Measurements from ENCODE around the gene QPRT. TPM values are rescaled to one million over a fixed set of nuclear protein-coding genes. Genes with fewer than 3 reads are reported as not detected.
"Not testable (repeated sequence)": the region's sequence is repeated elsewhere in the genome, so short reads cannot be mapped to it uniquely, and the experiment has no call there.

Gene QPRT
- total RNA-seq, 4 donors from 2014 or later = 14.3 to 65.8 (median 26.3) TPM

GRCh38 chr16:29684679-29685078 lies 5.7 kb downstream of the QPRT start:
- TF ChIP-seq EP300 (IDR thresholded peaks at IDR 0.05; ENCODE audit: low read depth) (no peak), POLR2A (IDR thresholded peaks at IDR 0.05) (no peak), POLR2AphosphoS5 (IDR thresholded peaks at IDR 0.05) (no peak)
- TF ChIP-seq, protein P1, sequence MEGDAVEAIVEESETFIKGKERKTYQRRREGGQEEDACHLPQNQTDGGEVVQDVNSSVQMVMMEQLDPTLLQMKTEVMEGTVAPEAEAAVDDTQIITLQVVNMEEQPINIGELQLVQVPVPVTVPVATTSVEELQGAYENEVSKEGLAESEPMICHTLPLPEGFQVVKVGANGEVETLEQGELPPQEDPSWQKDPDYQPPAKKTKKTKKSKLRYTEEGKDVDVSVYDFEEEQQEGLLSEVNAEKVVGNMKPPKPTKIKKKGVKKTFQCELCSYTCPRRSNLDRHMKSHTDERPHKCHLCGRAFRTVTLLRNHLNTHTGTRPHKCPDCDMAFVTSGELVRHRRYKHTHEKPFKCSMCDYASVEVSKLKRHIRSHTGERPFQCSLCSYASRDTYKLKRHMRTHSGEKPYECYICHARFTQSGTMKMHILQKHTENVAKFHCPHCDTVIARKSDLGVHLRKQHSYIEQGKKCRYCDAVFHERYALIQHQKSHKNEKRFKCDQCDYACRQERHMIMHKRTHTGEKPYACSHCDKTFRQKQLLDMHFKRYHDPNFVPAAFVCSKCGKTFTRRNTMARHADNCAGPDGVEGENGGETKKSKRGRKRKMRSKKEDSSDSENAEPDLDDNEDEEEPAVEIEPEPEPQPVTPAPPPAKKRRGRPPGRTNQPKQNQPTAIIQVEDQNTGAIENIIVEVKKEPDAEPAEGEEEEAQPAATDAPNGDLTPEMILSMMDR (IDR thresholded peaks at IDR 0.05) = no peak
- H3K27me3 ChIP-seq = no peaks in the 10 kb centered on the region
- no peak overlapping the region for H3K27ac ChIP-seq
- H3K4me3 ChIP-seq = no peak overlapping the region
- no peaks in the 10 kb centered on the region for H3K36me3 ChIP-seq
- in situ Hi-C loops (cut with MboI; ENCODE audit: low pct_ligation_motif_present in 1 of 4, low pct_unique_long_range_greater_than_20kb in 1 of 4, low sequenced_read_pairs in 3 of 4) = loop anchor here in 1 of 4 donors (25.0 kb wide), 1 partner anchor 328 kb away; the partner anchor contains the start of genes C16orf92 and DOC2A
- H3K9me3 ChIP-seq = no peaks in the 10 kb centered on the region
- H3K4me1 ChIP-seq = peaks cover 0 to 12% (median 5%) of the 10 kb centered on the region in 4 donors
- WGBS, 2 donors (ENCODE audit: low coverage in 1 of 2) = 93% methylated on average over 10 of the region's 10 CpGs; no CpG with 5 or more reads in 1 of the 2 donors
- intact Hi-C loops (cut with DNase I; ENCODE audit: low total_unique reads) = no loop called here
- no peak for DNase-seq

DNA sequence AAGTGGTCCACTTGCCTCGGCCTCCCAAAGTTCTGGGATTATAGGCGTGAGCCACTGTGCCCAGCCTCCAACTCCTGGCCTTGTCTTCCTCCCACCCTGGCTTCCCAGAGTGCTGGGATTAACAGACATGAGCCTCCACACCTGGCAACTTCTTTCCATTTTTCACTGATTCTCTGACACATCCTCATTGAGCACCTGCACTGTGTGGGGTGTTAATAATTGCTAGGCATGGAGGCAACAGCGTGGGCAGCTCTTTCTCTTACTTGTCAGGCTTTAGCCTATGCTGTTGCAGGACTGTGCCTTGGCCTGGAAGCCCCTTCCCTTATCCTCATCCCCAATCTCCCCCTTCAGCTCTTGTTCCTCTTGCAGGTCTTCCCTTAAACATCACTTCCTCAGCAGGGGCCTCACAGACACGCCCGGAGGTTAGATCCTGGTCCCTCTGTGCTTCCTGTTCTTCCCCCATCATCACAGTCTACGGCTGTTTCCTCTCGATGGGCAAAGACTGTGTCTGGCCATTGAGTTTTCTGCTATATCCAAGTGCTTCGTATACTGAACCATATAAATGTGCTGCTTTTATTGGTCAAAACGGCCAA lies 7.9 kb downstream of the QPRT start:
- H3K36me3 ChIP-seq = no peaks in the 10 kb centered on the region
- no peak for DNase-seq
- 73% methylated on average over 9 of the region's 9 CpGs; no CpG with 5 or more reads in 1 of the 2 donors for WGBS, 2 donors (ENCODE audit: low coverage in 1 of 2)
- H3K27me3 ChIP-seq = no peaks in the 10 kb centered on the region
- in situ Hi-C loops (cut with MboI; ENCODE audit: low pct_ligation_motif_present in 1 of 4, low pct_unique_long_range_greater_than_20kb in 1 of 4, low sequenced_read_pairs in 3 of 4) = loop anchor here in 1 of 4 donors (25.0 kb wide), 1 partner anchor 325 kb away; the partner anchor contains the start of genes C16orf92 and DOC2A
- intact Hi-C loops (cut with DNase I; ENCODE audit: low total_unique reads) = no loop called here
- no peak overlapping the region for H3K27ac ChIP-seq
- no peak overlapping the region for H3K4me3 ChIP-seq
- H3K9me3 ChIP-seq = no peaks in the 10 kb centered on the region
- TF ChIP-seq, protein P1 (IDR thresholded peaks at IDR 0.05) = no peak
- no peak for TF ChIP-seq POLR2AphosphoS5 (IDR thresholded peaks at IDR 0.05)
- no peak for TF ChIP-seq POLR2A (IDR thresholded peaks at IDR 0.05)
- TF ChIP-seq EP300 (IDR thresholded peaks at IDR 0.05; ENCODE audit: low read depth) = no peak
- H3K4me1 ChIP-seq = no peaks in the 10 kb centered on the region

DNA sequence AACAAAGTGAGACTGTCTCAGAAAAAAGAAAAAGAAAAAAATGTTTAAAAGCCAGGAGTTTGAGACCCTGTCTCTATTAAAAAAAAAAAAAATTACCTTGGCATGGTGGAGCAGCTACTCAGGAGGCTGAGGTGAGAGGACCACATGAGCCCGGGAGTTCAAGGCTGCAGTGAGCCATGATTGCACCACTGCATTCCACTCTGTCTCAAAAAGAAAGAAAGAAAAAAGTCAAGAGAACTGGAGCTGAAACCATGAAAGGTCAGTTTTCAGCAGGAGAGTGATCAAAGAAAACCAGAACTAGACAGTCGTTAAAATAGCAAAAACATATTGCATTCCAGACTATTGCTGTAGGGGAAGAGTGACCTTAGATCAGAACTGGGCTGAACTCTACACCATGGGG lies 8.8 kb downstream of the QPRT start:
- Histone ChIP-seq H3K9me3 (no peaks in the 10 kb centered on the region), H3K27ac (no peak overlapping the region), H3K36me3 (no peaks in the 10 kb centered on the region), H3K4me3 (no peak overlapping the region), H3K27me3 (no peaks in the 10 kb centered on the region), H3K4me1 (no peaks in the 10 kb centered on the region)
- intact Hi-C loops (cut with DNase I; ENCODE audit: low total_unique reads) = no loop called here
- in situ Hi-C loops (cut with MboI; ENCODE audit: low pct_ligation_motif_present in 1 of 4, low pct_unique_long_range_greater_than_20kb in 1 of 4, low sequenced_read_pairs in 3 of 4) = loop anchor here in 1 of 4 donors (25.0 kb wide), 1 partner anchor 325 kb away; the partner anchor contains the start of genes C16orf92 and DOC2A
- 81 to 92% methylated on average over 2 of the region's 2 CpGs for WGBS, 2 donors (ENCODE audit: low coverage in 1 of 2)
- TF ChIP-seq, protein P1 (IDR thresholded peaks at IDR 0.05) = no peak
- TF ChIP-seq POLR2A (IDR thresholded peaks at IDR 0.05) (no peak), POLR2AphosphoS5 (IDR thresholded peaks at IDR 0.05) (no peak), EP300 (IDR thresholded peaks at IDR 0.05; ENCODE audit: low read depth) (no peak)
- DNase-seq = no peak

DNA sequence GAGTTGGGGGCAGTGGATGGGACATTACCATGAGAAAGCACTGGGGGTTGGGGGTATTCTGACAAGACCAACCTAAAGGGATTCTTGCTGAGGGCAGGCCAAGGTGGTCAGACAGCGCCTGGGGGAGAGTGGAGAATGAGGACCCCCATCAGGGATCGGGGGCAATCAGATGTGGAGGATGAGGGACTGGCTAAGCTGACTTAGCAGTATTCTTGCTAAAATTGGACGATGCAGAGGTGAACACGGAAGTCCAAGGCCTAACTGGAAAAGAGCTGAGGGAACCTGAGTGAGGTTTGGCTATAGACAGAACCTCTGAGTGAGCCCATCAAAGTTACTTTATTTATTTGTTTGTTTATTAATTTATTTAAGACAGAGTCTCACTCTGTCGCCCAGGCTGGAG lies 9.2 kb downstream of the QPRT start:
- Histone ChIP-seq H3K27ac (no peak overlapping the region), H3K4me1 (no peaks in the 10 kb centered on the region), H3K4me3 (no peak overlapping the region), H3K36me3 (no peaks in the 10 kb centered on the region), H3K27me3 (no peaks in the 10 kb centered on the region), H3K9me3 (no peaks in the 10 kb centered on the region)
- TF ChIP-seq, protein P1 (IDR thresholded peaks at IDR 0.05) = no peak
- no peak for TF ChIP-seq EP300 (IDR thresholded peaks at IDR 0.05; ENCODE audit: low read depth)
- no peak for TF ChIP-seq POLR2A (IDR thresholded peaks at IDR 0.05)
- no peak for TF ChIP-seq POLR2AphosphoS5 (IDR thresholded peaks at IDR 0.05)
- intact Hi-C loops (cut with DNase I; ENCODE audit: low total_unique reads) = no loop called here
- 96% methylated on average over 5 of the region's 5 CpGs; no CpG with 5 or more reads in 1 of the 2 donors for WGBS, 2 donors (ENCODE audit: low coverage in 1 of 2)
- in situ Hi-C loops (cut with MboI; ENCODE audit: low pct_ligation_motif_present in 1 of 4, low pct_unique_long_range_greater_than_20kb in 1 of 4, low sequenced_read_pairs in 3 of 4) = loop anchor here in 1 of 4 donors (25.0 kb wide), 1 partner anchor 324 kb away; the partner anchor contains the start of genes C16orf92 and DOC2A
- no peak for DNase-seq

DNA sequence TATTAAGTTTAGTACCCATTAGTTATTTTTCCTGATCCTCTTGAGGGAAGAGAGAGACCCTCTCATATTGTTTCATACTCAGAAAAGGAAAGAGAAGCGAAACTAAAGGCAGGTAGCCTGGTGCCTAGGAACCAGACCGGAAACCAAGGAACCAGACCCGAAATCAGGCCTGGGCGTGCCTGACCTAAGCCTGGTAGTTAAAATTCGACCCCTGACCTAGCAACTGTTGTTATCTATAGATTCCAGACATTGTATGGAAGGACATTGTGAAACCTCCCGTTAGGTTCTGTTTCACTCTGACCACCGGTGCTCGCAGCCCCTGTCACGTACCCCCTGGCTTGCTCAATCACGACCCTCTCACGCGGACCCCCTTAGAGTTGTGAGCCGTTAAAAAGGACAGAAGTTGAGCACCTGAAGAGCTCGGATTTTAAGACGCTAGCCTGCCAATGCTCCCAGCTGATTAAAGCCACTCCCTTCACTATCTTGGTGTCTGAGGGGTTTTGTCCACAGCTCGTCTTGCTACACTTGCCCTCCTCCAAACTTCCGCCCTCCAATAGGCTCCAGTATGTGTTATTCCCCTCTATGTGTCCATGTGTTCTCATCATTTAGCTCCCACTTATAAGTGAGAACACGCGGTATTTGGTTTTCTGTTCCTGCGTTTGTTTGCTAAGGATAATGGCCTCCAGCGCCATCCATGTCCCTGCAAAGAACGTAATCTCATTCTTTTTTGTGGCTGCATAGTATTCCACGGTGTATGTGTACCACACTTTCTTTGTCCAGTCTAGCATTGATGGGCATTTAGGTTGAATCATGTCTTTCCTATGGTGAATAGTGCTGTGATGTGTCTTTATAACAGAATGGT lies 10.7 kb downstream of the QPRT start:
- DNase-seq; H3K27ac ChIP-seq; H3K36me3 ChIP-seq; H3K4me1 ChIP-seq; H3K27me3 ChIP-seq; H3K4me3 ChIP-seq; intact Hi-C loops (cut with DNase I; ENCODE audit: low total_unique reads); H3K9me3 ChIP-seq: not testable (repeated sequence)
- in situ Hi-C loops (cut with MboI; ENCODE audit: low pct_ligation_motif_present in 1 of 4, low pct_unique_long_range_greater_than_20kb in 1 of 4, low sequenced_read_pairs in 3 of 4) = loop anchor here (10.0 to 25.0 kb wide), 3 partner anchors 155 to 335 kb away; partner anchors contain the start of genes C16orf92 (in 4 of the 4) and DOC2A (in 1 of the 4)
- 89% methylated on average over 16 to 23 of the region's 23 CpGs for WGBS, 2 donors (ENCODE audit: low coverage in 1 of 2)

DNA sequence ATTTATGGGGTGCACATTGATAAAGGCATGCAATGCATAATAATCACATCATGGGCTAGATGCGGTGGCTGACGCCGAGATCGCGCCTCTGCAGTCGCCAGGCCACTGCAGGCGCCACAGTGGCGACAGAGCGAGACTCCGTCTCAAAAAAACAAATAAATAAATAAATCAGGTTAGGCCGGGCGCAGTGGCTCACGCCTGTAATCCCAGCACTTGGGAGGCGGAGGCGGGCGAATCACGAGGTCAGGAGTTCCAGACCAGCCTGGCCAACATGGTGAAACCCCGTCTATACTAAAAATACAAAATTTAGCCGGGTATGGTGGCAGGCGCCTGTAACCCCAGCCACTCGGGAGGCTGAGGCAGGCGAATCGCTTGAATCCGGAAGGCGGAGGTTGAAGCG lies 13.6 kb downstream of the QPRT start:
- H3K36me3 ChIP-seq; H3K4me1 ChIP-seq; DNase-seq; H3K9me3 ChIP-seq; intact Hi-C loops (cut with DNase I; ENCODE audit: low total_unique reads); H3K27me3 ChIP-seq; H3K27ac ChIP-seq; H3K4me3 ChIP-seq: not testable (repeated sequence)
- WGBS, 2 donors (ENCODE audit: low coverage in 1 of 2) = 95% methylated on average over 15 to 26 of the region's 26 CpGs
- in situ Hi-C loops (cut with MboI; ENCODE audit: low pct_ligation_motif_present in 1 of 4, low pct_unique_long_range_greater_than_20kb in 1 of 4, low sequenced_read_pairs in 3 of 4) = loop anchor here (10.0 to 25.0 kb wide), 3 partner anchors 152 to 332 kb away; partner anchors contain the start of genes C16orf92 (in 4 of the 4) and DOC2A (in 1 of the 4)

Data from transverse colon (tissue), 4 donors.